Tibial nerve (tissue), 4 donors: ENCODE results near the gene GSTP1.

Experiments used
- EP300 ChIP-seq, 2 donors: sonication (generic); formaldehyde crosslinking; IDR thresholded peaks; one replicate each; pipeline ENCODE4 v1.6.1; 2017; ENCODE audit warnings: antibody characterized with exemption in 2 of 2, mild to moderate bottlenecking in 1 of 2
- POLR2A ChIP-seq, 2 donors: fragments of 450-650 bp; IDR thresholded peaks; one replicate each; pipeline ENCODE4 v1.6.1; 2017; ENCODE audit warnings: antibody characterized with exemption in 2 of 2, mild to moderate bottlenecking in 2 of 2, moderate library complexity in 2 of 2
- TF ChIP-seq, protein P1 (sequence below), 5 experiments: fragments of 200-600 bp in 3 of 5; fragments of 450-650 bp in 2 of 5; sonication (generic) in 3 of 5; IDR thresholded peaks; one replicate each; pipeline ENCODE4 v1.5.1; 2016 to 2019; ENCODE audit warnings: antibody characterized with exemption in 5 of 5, mild to moderate bottlenecking in 3 of 5, moderate library complexity in 2 of 5

DNA sequence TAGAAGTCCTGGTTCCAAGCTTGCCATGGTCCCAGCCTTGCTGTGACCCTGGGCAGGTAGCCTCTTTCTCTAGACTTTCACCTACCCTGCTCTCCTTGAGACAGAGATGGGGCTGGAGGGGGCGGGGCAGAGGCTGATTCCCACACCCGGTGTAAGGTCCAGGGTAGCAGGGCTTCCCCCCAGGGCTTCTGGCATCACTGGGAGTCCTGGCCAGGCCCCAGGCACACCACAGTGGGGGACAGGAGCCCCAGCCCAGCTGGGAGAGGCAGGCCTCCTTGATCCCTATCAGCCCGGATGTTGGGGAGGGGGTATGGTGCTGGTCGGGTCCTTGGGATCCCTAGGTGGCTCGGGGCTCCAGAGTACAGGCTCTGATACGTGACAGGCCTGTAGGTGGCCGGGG is 47.8 kb downstream of the GSTP1 start:
- TF ChIP-seq EP300 (IDR thresholded peaks at IDR 0.05) (no peak), POLR2A (IDR thresholded peaks at IDR 0.05) (no peak)
- TF ChIP-seq, protein P1, sequence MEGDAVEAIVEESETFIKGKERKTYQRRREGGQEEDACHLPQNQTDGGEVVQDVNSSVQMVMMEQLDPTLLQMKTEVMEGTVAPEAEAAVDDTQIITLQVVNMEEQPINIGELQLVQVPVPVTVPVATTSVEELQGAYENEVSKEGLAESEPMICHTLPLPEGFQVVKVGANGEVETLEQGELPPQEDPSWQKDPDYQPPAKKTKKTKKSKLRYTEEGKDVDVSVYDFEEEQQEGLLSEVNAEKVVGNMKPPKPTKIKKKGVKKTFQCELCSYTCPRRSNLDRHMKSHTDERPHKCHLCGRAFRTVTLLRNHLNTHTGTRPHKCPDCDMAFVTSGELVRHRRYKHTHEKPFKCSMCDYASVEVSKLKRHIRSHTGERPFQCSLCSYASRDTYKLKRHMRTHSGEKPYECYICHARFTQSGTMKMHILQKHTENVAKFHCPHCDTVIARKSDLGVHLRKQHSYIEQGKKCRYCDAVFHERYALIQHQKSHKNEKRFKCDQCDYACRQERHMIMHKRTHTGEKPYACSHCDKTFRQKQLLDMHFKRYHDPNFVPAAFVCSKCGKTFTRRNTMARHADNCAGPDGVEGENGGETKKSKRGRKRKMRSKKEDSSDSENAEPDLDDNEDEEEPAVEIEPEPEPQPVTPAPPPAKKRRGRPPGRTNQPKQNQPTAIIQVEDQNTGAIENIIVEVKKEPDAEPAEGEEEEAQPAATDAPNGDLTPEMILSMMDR (IDR thresholded peaks at IDR 0.05) = no peak
